GM12875 (cell line): ENCODE measurements around the gene ZDHHC11.
"Not testable (repeated sequence)": the region's sequence is repeated elsewhere in the genome, so short reads cannot be mapped to it uniquely, and the experiment has no call there.

ENCODE experiments used
- H3K4me3 ChIP-seq: one replicate; pipeline ENCODE4 v1.5.1; 2011; ENCODE audit warnings: low read depth, low read length, control low read depth
- TF ChIP-seq, protein P1 (sequence below): IDR thresholded peaks from 2 replicates; pipeline ENCODE4 v1.5.1; 2011; ENCODE audit warnings: low read depth, mild to moderate bottlenecking, control low read depth, inconsistent platforms, low read length, moderate library complexity, borderline replicate concordance; ENCODE audit not compliant: insufficient read depth

The ZDHHC11 gene

DNA sequence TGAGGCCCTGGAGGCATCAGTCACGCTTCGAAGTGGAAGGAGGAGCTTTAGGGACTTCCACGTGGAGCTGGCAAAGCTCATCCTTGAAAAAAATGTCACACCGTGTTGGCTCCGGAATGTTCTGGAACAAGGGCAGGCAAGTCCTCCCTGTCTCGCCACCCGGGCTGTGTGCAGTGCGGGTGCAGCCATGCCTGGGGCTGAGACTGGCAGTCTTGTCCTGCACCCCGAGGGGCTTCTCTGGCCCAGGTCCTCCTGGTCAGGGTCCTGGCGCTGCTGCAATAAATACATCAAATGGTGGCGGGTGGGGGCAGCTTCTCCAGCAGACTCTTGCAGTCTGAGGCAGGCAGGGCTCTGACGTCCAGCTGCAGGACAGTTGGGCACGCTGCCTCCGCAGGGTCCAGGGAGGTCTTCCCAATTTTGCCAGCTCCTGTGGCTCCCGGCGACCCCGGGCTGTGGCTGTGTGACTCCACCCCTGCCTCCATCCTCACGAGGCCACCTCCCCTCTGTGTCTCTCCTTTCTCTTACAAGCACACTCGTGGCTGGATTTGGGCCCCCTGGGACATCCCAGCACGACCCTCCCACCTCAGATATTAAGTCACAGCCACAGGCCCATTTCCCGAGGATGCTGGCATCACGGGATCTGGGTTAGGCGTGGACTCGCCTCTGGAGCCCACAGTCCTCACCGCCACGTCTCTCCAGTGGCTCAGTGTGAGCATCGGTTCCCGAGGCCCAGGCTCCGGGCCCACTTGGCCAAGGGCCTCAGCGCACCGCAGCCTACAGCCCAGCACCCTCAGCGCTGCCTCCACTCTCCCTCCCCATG lies 8.2 kb downstream of the ZDHHC11 start:
- H3K4me3 ChIP-seq: not testable (repeated sequence)

DNA sequence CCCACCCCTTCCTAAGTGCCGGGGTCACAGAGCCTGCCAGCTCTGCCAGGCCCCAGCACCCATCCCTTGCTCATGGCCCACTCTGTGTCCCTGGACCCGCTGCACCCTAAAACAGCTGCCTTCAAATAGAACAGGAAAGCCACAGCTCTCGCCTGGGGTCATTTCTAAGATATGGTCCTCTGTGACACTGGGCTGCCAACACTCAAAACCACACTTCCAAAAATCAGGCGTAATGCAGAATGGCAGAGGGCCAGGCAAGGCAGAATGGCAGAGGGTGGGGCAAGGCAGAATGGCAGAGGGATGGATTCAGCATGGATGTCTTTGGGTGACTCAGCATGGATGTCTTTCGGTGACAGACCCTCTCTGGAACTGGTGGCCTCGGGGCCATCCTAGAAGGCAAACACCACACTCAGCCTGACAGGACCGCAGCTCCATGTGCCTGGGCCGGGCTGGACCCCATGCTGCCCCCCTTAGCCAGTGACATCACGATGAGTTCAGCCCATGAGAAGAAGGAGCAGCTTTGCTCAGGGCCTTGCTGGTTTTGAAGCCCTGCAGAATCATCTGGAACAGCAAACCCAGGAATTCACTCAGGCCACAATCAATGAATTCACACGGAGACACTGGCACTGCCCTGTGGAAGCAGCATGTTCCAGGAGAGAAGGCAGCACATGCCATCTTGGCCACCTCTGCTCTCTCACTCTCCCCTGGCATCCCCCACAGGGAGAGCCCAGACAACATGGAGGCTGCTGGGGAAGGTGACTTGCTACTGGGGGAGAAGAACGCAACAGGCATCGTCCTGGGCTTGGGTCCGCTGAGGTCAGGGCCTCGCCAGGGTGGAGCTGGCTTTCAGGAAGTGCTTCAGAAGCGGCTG lies 9.0 kb downstream of the ZDHHC11 start:
- not testable (repeated sequence) for H3K4me3 ChIP-seq

DNA sequence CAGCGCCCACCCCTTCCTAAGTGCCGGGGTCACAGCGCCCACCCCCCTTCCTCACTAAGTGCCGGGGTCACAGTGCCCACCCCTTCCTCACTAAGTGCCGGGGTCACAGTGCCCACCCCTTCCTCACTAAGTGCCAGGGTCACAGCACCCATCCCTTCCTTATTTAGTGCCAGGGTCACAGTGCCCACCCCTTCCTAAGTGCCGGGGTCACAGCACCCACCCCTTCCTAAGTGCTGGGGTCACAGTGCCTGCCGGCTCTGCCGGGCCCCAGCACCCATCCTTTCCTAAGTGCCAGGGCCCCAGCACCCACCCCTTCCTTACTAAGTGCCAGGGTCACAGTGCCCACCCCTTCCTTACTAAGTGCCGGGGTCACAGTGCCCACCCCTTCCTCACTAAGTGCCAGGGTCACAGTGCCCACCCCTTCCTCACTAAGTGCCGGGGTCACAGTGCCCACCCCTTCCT lies 9.8 kb downstream of the ZDHHC11 start:
- H3K4me3 ChIP-seq: not testable (repeated sequence)

DNA sequence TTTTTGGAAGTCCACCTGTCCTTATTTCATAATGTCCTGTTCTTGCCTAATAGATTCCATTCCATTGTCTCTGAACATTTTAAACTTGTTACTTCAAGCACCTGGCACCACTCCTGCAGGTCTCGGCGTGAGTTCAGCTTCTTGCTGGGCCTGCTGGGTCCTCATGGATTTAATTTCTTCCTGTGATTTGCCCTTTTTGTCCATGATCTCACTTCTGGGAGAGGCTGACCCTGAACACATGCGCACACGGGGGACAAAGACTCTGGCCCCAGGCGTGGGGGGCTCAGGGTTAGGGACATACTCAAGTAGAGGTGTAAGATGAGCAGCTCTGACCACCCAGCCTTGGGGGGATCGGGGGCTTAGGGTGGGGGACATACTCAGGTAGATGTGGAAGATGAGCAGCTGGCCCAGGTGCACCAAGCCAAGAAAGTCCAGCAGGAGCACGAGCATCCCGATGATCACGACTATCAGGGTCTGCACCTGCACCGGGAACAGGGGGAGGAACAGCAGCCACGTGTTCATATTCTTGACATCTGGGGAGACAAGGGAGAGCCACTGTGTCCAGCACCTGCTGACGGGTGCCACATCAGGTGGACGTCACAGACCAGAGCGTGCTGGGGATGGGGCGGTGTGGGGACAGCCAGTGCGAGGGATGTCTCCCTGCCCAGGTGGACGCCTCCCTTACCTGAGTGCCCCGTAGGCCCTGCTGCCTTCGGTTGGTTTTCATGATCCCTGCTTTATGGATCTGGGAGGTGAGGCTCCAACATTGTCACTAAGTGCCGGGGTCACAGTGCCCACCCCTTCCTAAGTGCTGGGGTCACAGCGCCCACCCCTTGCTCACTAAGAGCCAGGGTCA lies 10.4 kb downstream of the ZDHHC11 start:
- not testable (repeated sequence) for H3K4me3 ChIP-seq

DNA sequence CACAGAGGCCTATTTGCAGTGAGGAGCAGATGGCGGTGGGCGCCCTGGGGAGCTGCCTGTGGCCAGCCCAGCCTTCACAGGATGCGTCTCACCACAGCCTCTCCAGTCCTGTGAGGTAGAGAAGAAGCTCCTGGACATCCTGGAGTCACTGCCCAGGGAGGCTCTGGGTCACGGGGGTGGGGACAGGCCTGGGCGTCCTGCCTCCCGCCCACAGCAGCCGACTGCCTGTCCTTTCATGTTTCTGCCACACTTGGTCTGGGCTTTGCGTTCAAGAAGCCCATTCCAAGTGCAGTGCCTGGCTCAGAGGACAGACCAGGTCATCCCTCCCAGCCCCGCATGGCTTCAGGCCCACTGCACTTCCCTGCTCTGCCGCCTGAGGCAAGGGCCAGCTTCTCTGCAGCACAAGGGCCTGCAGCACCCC lies 12.3 kb downstream of the ZDHHC11 start:
- not testable (repeated sequence) for H3K4me3 ChIP-seq

DNA sequence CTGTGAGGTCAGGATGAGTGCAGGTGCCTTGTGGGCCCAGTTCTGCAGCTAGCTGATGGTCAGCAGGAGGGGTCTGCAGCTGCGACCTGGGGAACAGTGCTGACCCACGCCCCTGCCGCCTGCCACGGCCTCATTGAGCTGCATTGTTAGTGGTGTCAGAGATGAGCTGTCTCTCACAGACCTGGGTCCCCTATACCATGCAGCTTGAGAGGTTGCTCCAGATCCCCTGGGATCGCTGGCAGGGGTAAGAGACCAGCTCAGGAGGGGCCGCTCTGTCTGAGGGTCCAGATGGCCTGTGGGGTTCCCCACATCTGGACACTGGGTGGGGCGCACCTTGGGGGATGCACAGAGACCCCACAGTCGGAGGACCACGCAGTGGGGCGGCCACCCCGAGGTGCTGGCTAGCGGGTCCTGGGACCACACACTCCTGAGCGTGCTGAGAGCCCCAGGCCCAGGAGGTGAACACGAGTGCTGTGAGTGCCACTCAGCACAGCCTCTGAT lies 13.1 kb downstream of the ZDHHC11 start:
- H3K4me3 ChIP-seq: not testable (repeated sequence)

DNA sequence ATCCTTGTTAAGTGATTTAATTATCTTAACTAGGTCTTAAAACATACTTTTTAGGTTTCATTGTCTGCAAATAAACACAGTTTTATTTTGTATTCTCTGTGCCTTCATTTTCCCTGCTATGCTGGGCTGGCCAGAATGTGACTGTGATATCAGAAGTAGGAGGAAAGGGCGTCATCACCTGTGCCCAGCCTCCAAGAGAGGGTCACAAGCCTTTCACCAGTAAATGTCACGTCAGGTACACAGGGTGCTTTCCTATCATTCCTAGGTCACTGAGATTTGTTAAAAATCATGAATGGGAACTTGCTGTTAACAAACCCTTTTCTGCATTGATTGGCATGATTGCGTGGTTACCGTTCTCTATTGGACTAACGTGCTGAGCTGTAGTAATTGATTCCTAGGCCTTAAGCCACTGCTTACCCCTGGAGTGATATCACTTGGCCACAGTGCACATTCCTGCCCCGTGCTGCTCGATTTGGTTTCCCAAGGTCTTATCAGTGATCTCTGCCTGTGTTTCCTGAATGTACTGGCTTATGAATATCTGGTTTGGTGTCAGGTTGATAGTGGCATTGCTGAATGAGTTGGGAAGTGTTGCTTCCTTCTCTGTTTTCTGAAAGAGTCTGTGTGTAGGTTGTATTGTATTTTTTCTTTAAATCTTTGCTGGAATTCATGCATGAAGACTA lies 14.7 kb downstream of the ZDHHC11 start:
- not testable (repeated sequence) for H3K4me3 ChIP-seq

DNA sequence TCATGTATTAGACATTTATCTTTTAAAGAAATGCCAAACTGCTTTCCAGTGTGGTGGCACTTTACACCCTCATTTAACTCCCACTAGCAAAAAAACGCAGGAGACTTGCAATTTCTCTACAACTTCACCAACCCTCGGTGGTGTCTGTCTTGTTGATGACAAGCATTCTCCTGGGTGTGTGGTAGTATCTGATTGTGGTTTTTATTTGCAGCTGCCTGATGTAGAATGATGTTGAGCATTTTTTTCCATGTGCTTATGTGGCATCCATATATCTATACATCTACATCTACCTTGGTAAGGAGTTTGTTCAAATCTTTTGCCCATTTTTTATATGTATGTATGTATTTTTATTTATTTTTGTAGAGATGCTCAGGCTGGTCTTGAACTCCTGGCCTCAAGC lies 16.8 kb downstream of the ZDHHC11 start:
- H3K4me3 ChIP-seq: not testable (repeated sequence)

DNA sequence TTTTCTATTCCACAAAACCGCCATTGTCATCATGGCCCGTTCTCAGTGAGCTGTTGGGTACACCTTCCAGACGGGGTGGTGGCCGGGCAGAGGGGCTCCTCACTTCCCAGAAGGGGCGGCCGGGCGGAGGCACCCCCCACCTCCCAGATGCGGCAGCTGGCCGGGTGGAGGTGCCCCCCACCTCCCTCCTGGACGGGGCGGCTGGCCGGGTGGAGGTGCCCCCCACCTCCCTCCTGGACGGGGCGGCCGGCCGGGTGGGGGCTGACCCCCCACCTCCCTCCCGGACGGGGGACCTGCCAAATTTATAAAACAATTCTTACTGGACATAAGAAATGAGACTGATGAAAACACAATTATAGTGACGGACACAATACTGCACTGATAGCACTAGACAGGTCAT lies 22.6 kb downstream of the ZDHHC11 start:
- not testable (repeated sequence) for H3K4me3 ChIP-seq

DNA sequence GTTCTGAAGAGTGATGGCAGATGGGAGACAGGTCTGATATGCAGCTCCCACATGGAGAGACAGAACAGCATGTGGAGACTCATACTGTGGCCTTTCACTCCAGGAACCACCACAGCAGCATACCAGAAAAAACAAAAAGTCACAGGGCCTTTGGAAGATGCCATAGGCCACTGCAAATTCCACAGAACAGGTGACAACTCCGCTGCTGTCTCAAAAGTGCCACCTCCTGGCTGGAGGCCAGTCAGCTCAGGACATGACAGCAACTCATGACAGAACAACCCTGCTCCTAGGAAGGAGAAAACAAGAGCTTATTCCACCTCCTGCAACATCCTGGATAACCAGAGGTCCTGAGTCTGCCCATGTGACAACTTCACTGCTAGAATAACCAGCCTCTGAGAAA lies 25.2 kb downstream of the ZDHHC11 start:
- H3K4me3 ChIP-seq: not testable (repeated sequence)

DNA sequence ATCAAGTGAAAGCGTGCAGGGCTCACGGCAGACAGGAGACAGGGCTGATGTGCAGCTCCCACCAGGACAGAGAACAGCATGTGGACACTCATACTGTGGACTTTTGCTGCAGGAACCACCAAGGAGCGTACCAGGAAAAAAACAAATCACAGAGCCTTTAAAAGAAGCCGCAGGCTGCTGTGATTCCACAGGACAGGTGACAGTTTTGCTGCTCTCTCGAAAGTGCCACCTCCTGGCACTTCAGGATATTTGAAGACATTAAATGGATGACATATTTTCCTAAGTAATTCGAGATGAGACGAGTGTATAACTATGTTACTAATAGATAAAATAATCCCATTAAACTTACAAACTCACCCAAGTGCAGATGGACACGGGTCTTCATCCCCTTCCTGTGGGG lies 29.3 kb downstream of the ZDHHC11 start:
- H3K4me3 ChIP-seq: no peak overlapping the region
- TF ChIP-seq, protein P1, sequence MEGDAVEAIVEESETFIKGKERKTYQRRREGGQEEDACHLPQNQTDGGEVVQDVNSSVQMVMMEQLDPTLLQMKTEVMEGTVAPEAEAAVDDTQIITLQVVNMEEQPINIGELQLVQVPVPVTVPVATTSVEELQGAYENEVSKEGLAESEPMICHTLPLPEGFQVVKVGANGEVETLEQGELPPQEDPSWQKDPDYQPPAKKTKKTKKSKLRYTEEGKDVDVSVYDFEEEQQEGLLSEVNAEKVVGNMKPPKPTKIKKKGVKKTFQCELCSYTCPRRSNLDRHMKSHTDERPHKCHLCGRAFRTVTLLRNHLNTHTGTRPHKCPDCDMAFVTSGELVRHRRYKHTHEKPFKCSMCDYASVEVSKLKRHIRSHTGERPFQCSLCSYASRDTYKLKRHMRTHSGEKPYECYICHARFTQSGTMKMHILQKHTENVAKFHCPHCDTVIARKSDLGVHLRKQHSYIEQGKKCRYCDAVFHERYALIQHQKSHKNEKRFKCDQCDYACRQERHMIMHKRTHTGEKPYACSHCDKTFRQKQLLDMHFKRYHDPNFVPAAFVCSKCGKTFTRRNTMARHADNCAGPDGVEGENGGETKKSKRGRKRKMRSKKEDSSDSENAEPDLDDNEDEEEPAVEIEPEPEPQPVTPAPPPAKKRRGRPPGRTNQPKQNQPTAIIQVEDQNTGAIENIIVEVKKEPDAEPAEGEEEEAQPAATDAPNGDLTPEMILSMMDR: no peak

DNA sequence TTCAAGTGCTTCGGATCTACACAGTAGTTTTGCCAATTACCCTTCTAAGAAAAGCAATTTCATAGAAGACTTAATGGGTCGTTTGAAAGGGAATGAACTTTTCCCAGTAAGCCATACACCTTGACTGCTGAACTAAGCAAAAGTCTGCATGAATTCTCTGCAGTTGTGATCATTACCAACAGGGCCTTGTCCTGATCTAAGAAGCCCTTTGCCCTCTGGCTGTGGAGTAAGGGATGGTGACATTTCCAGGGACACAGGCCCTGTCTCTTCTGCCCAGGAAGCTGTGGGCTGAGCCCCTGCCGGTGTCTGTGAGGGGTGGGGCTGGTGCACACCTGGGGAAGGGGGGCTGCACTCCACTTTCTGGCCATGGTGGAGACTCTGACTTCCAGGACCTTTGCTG lies 30.5 kb downstream of the ZDHHC11 start:
- TF ChIP-seq, protein P1: no peak
- H3K4me3 ChIP-seq: no peak overlapping the region
